AG20443 (cell line): Measurements from ENCODE around the gene TPRG1.

ENCODE experiments used
- DNase-seq: peaks from one replicate; pipeline ENCODE4 v3.0.0; 2012; ENCODE audit warnings: low spot score, mixed read lengths

Gene TPRG1, protein sequence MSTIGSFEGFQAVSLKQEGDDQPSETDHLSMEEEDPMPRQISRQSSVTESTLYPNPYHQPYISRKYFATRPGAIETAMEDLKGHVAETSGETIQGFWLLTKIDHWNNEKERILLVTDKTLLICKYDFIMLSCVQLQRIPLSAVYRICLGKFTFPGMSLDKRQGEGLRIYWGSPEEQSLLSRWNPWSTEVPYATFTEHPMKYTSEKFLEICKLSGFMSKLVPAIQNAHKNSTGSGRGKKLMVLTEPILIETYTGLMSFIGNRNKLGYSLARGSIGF

DNA sequence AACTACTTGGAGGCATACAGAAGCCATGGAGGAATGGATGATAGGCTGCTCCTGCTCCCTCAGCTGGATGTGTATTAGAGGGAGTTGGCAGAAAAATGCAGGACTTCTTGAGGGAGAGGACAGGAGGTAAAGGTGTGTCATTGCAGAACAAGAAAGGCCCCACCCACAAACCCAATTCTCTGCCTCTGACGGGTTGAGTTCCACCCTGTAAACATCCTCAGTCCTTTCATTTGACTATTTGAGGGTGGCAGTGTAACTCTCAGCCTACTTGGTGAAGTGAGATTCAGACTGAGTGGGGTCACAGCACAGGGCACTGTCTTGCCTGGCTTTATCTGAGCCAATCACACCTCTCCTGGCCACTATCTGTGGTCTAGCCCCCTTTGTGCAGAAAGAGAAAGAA lies at the start of gene TPRG1:
TSS of gene TPRG1 (plus strand) at position 265 of the 400 bp plus-strand sequence. CDS start 35,414 bp downstream, outside the sequence.
- DNase-seq: no peak

DNA sequence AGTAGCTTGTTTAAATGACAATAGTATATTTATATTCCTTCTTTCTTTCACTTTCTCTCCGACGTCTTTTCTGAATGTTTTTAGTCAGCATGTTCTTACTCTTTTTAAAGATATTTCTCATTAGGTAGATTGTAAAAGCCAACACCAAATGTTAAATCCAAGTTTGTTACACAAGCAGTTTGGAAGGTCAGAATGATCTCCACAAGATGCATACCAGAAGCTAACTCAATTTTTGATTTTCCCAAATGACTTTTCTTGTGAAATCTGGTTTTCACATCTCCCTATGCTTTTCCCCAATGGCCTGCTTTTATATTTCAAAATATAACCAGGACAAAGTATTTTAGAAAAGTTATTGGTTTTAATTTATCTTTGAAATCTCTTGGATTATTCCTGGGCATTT lies 49.7 kb upstream of the TPRG1 start:
- no peak for DNase-seq

DNA sequence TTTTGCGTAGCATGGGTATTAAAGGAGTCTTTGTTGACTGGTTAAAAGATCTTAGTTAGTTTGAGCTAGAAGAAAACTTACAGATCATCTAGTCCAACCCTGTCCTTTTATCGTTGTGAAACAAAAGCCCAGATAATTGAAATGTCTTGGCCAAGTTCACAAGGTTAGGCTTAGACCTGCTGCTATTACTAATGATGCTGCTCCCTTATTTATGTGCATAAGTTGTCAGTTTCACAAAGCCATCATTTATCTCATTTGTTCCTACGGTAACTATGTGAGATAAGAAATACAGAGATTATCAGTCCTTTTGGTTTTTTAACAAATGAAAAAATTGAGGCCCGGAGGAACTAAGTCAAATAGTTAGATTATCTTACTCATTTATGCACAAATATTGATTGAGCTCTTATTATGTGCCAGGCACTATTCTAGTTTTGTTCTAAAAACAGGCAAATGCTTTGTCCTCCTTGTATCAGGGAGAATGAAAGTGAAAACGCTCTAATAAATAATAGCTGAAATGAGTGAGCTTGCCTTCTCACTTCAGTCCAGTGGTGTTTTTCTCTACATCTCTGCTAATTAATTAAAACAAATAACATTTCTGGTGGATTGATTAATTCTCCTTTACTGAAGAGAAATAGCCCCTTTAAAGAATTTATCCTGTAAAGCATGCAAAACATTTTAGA lies 49.1 kb upstream of the TPRG1 start:
- DNase-seq: no peak

GRCh38 chr3:189123595-189124387 lies 48.0 kb upstream of the TPRG1 start:
- no peak for DNase-seq

DNA sequence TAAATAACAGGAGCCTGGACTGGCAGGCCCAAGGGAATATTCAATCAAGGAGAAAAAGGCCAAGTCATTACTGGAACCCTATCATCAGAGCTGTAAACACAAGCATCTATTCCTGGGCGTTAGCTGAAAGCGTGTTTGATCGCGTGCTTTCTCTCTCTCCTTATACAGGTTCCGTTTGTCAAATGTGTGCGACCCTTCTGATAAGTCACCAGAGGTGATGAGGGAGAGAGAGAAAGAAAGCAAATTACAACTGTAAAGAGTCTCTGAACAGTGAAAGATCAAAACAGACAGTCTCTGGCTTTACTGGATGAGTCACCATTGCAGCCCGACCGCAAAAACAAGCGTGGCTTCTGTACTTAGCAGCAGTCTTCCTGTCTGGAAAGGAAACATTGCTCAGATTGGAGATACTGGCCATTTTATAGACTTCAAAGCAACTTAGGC lies 39.5 kb upstream of the TPRG1 start:
- DNase-seq: peak; percentile 60

DNA sequence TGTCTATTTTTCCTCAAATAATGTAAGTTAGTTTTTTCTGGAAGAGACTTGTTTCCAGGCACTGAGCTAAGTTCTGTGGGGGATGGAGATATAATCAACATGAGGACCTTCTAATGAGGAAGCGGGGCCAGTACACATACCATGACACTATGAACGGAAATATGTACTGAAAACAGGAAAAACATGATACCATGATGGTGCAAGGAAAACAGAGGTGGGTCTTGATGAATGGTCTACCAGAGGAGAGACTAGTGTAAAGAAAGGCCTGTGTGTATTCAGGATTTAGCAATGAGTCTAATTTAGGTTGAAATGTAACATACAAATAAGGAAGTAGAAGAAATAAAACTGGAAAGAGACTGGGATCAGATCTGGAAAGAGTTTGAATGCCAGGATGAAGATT lies 38.9 kb upstream of the TPRG1 start:
- no peak for DNase-seq

GRCh38 chr3:189133768-189134167 lies 38.0 kb upstream of the TPRG1 start:
- no peak for DNase-seq

- DNase-seq: no peak
Observed at GRCh38 chr3:189137416-189137815, 34.4 kb upstream of the TPRG1 start.

- no peak for DNase-seq
Observed at GRCh38 chr3:189138901-189139610, 32.7 kb upstream of the TPRG1 start.

- no peak for DNase-seq
Observed at GRCh38 chr3:189139611-189139940, 32.2 kb upstream of the TPRG1 start.

- no peak for DNase-seq
Observed at GRCh38 chr3:189142527-189142926, 29.2 kb upstream of the TPRG1 start.

GRCh38 chr3:189143321-189143720 lies 28.4 kb upstream of the TPRG1 start:
- no peak for DNase-seq

- DNase-seq: no peak
Observed at GRCh38 chr3:189143771-189144170, 28.0 kb upstream of the TPRG1 start.

DNA sequence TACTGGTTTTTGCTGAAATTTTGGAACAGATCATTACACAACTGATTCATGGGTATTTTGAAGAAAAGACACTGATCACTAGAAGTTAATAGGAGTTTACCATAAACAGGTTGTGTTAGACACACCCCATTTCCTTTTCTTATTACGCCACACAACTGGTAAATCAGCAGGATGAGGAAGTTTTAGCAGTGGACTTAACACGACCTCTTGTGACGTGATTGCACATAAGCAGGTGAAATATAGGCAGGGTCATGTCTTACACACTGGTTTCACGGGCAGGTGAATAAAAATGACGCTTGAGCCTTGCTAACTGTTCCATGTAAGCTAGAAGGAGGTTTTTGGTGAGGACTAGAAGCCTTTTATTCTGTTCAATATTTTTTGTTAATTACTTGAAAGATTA lies 27.1 kb upstream of the TPRG1 start:
- no peak for DNase-seq

DNA sequence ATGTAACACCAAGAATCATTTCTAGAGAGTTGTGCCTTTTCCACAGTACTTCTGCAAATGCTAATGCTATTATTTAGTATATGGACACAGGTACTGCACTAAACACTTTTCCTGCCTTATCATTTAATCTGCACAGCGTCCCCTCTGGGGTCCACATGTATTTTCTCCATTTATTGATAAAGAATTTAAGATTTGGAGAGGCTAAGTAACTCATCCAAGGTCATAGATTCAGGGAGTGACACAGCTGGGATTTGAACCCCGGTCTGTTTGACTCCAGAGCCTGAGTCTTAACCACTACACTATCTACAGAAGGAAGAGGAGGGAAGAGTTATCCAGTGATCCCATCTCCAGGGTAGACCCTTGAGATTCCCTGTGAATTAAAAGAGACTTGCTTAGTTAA lies 24.9 kb upstream of the TPRG1 start:
- no peak for DNase-seq

- DNase-seq: peak; percentile 72
Observed at GRCh38 chr3:189148081-189148507, 23.7 kb upstream of the TPRG1 start.

DNA sequence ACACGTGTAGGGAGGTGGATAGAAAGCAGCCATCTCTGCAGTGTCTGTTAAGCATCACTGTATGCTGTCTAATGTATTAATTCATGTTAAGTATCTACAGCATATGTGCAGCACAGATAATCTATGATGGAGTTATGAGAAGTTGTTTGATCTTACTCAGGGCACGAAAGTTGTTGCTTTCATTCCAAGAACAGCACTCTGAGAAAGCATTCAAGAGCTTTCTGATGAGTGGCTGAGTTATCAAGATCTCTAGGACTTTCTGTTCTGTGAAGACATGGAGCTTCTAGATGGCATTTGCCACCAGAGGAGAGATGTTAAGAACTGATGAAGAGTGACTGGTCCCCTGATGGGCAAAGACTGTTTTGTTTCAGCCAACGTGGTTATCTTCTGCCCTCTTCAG lies 22.6 kb upstream of the TPRG1 start:
- no peak for DNase-seq

DNA sequence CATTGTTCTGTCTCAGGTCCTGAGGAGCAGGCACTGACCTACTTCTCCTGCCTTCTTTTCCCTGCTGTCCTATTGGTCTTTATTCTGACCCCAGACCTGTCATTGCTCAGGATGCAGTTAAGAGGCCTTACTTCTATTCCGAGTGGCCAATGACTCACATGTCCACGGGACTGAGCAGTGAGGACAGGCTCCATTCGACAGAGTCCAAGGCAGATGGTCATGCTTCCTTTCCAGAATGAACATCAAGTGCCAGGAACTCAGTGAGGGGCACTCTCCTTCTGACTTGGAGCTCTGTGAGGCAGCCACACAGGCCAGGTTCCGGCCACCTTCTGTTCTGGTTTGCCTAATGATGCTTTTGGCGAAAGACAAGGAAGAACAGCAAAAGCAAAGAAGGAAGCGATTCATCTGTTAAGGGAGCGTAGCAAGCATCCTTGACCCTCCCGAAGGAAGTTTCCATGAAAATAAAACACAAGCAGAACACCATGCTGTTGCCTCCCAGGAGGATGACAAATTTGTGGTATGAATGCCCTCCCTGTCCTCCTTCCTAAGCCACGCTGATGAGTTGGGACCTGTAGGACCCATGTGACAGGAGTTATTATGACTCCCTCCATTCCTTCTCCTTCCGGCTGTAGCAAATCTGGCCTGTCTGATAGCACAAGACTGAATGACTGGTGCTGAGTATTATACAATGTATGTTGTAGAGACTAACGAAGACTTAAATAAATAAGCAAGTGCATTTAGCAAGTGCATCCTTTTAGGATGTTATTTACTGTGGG lies 14.4 kb upstream of the TPRG1 start:
- no peak for DNase-seq

- DNase-seq: no peak
Observed at GRCh38 chr3:189158034-189158433, 13.7 kb upstream of the TPRG1 start.

DNA sequence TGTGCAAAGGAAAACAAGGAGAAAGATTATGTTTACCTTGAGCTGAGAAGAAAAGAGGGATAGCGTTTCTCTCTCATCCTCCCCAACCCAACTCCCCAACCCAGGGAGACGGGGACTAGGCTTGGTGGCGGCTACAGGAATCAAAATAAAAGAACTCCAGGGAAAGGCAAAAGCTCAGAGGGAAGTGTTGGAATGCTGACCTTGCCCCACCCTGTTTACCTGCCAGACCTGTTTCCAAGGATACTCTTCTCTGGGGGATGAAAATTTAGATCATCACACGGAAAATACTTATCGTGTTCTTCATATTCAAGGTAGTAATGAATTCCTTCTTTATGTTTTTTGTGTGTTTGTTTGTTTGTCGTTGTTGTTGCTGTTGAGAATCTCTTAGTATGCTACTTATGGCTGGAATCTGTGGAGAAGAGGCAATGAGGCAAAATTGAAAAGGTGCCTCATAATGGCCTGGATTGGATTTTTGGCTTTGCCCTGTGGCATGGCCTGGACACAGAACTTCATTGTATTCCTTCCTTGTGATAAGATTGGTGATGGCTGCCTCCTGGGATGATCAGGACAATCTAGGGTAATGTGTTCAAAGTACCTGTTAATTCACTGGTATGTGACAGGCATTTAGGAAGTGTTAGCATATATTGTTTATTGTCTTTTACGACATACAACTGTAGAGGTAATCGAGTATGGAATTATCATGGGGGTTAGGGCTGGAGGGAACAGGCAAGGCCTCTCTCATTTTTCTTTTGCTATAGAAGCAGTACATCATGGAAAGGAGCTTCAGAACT lies 11.1 kb upstream of the TPRG1 start:
- DNase-seq: no peak

DNA sequence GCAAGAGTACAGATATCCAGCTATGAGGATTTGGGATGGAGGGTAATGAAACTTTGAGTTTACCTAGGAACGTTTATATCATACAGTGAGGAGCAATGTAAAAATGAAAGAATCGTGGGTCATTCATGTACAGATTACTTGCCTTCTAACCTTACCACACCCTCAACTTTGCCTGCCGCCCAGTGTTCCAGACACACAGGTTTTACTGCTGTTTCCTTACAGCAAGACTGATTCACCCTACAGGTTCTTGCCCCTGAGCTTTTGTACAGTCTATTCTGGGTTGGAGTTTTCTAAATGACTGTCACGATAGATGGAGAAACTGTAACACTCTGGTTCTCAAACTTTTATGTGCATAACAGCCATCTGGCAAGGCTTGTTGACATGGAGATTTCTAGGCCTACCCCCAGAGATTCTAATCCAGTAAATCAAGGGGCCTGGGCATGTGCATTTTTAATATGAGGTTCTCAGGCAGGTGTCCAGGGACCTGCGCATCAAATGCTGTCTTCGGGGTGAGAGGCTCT lies 6.6 kb upstream of the TPRG1 start:
- no peak for DNase-seq
